T-helper 2 cell treated with Interferon-gamma antibody and Interleukin-4, amounts not matched to agents 100 ng/mL and 5 ng/mL, for 36 hours (primary cell): ENCODE data around the gene TNFAIP6. TPM values are rescaled to one million over a fixed set of nuclear protein-coding genes. Genes with fewer than 3 reads are reported as not detected.
"Not testable (repeated sequence)": the region's sequence is repeated elsewhere in the genome, so short reads cannot be mapped to it uniquely, and the experiment has no call there.

Experiments
- intact Hi-C: fragments of 100-400 bp; cut with micrococcal nuclease; formaldehyde crosslinking; loops from one replicate; pipeline ENCODE4 v1.15.1; 2023
- total RNA-seq: library from RNA; stranded (reverse); gene quantifications from 2 replicates; pipeline ENCODE4 v1.2.3, GENCODE V29; 2022

Gene TNFAIP6
- total RNA-seq, 1 donor from 2014 or later = not detected

GRCh38 chr2:151417650-151418049 is 60.3 kb downstream of the TNFAIP6 start:
- intact Hi-C loops = loop anchor here (10.0 kb wide), 1 partner anchor 407 kb away; the partner anchor contains the start of gene ARL5A

GRCh38 chr2:151421681-151422080 is 64.3 kb downstream of the TNFAIP6 start:
- intact Hi-C loops = not testable (repeated sequence)

- intact Hi-C loops = loop anchor here (1.0 kb wide), 1 partner anchor 13 kb away; no protein-coding TSS in a partner anchor
Measured at GRCh38 chr2:151422917-151423439, 65.6 kb downstream of the TNFAIP6 start.

- intact Hi-C loops = loop anchor here (1.0 kb wide), 1 partner anchor 13 kb away; no protein-coding TSS in a partner anchor
Measured at GRCh38 chr2:151423760-151424159, 66.4 kb downstream of the TNFAIP6 start.

Other genes with a start within 250 kb of the TNFAIP6 start
- 3.9 and 4.2 TPM in 2 replicates for gene RBM43, start 95.7 kb upstream of the TNFAIP6 start, total RNA-seq
- 66.3 and 67.4 TPM in 2 replicates for gene NMI, start 67.9 kb upstream of the TNFAIP6 start, total RNA-seq
- gene RIF1, start 52.3 kb downstream of the TNFAIP6 start, total RNA-seq = 56.6 and 63.9 TPM in 2 replicates